ENCODE data around the gene SUSD1. TPM values are rescaled to one million over a fixed set of nuclear protein-coding genes. Genes with fewer than 3 reads are reported as not detected.

Gene SUSD1
- total and polyA plus RNA-seq, 4 donors: 1.2 to 19.0 (median 3.2) TPM

DNA sequence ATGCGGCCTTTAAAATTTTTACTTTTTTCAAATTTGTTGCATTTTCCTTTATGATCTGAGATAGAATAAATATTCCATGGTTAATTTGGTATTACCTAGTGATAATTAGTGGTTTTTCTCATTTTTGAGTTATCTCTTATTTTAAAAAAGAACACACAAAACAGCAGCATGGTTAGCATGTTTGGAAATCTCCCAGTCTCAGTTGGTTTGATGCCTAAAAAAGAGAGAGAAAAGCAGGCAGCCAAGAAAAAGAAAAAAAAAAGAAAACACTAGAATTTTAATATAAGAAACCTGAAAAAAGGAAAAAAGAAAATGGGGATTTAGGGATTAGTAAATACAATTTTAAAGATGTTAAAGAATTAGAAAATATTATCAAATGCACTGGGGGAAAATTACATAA is 15.3 kb downstream of the SUSD1 start:
- H3K9ac ChIP-seq (ENCODE audit: low read depth in 1 of 2, low read length in 2 of 2): no peak overlapping the region
- WGBS: 100% methylated on average over 1 of the region's 1 CpG
- no peak overlapping the region for H3K27ac ChIP-seq (ENCODE audit: low read depth in 1 of 2, low read length in 2 of 2)
- H3K4me3 ChIP-seq (ENCODE audit: low read depth in 1 of 3, low read length in 3 of 3): no peak overlapping the region
- DNase-seq (ENCODE audit: low spot score): no peak
- TF ChIP-seq JUND (IDR thresholded peaks at IDR 0.05): no peak
- TF ChIP-seq EGR1 (IDR thresholded peaks at IDR 0.05; ENCODE audit: low read depth in 2 of 2): no peak
- no peak for TF ChIP-seq REST (IDR thresholded peaks at IDR 0.05)
- TF ChIP-seq, protein P1, sequence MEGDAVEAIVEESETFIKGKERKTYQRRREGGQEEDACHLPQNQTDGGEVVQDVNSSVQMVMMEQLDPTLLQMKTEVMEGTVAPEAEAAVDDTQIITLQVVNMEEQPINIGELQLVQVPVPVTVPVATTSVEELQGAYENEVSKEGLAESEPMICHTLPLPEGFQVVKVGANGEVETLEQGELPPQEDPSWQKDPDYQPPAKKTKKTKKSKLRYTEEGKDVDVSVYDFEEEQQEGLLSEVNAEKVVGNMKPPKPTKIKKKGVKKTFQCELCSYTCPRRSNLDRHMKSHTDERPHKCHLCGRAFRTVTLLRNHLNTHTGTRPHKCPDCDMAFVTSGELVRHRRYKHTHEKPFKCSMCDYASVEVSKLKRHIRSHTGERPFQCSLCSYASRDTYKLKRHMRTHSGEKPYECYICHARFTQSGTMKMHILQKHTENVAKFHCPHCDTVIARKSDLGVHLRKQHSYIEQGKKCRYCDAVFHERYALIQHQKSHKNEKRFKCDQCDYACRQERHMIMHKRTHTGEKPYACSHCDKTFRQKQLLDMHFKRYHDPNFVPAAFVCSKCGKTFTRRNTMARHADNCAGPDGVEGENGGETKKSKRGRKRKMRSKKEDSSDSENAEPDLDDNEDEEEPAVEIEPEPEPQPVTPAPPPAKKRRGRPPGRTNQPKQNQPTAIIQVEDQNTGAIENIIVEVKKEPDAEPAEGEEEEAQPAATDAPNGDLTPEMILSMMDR (IDR thresholded peaks at IDR 0.05; ENCODE audit: low read depth, low read length, missing input control): no peak
- TF ChIP-seq YY1 (IDR thresholded peaks at IDR 0.05): no peak
- TF ChIP-seq NR2F2 (IDR thresholded peaks at IDR 0.05): no peak
- TF ChIP-seq, protein P2, sequence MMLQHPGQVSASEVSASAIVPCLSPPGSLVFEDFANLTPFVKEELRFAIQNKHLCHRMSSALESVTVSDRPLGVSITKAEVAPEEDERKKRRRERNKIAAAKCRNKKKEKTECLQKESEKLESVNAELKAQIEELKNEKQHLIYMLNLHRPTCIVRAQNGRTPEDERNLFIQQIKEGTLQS (IDR thresholded peaks at IDR 0.05): no peak
- TF ChIP-seq HNF4G (IDR thresholded peaks at IDR 0.05): no peak
- no peak for TF ChIP-seq TAF1 (conservative IDR thresholded peaks at IDR 0.05)
- TF ChIP-seq FOXA1 (IDR thresholded peaks at IDR 0.05): no peak
- TF ChIP-seq HNF4A (conservative IDR thresholded peaks at IDR 0.05): no peak
- no peak for TF ChIP-seq SP1 (IDR thresholded peaks at IDR 0.05)
- TF ChIP-seq RXRA (IDR thresholded peaks at IDR 0.05): no peak
- no peak for TF ChIP-seq MAX (IDR thresholded peaks at IDR 0.05)
- TF ChIP-seq FOXA2 (IDR thresholded peaks at IDR 0.05): no peak
- TF ChIP-seq GABPA (IDR thresholded peaks at IDR 0.05 in 1 of 2, conservative IDR thresholded peaks at IDR 0.05 in 1 of 2): no peak
- TF ChIP-seq RAD21 (IDR thresholded peaks at IDR 0.05): no peak
- TF ChIP-seq, protein P3, sequence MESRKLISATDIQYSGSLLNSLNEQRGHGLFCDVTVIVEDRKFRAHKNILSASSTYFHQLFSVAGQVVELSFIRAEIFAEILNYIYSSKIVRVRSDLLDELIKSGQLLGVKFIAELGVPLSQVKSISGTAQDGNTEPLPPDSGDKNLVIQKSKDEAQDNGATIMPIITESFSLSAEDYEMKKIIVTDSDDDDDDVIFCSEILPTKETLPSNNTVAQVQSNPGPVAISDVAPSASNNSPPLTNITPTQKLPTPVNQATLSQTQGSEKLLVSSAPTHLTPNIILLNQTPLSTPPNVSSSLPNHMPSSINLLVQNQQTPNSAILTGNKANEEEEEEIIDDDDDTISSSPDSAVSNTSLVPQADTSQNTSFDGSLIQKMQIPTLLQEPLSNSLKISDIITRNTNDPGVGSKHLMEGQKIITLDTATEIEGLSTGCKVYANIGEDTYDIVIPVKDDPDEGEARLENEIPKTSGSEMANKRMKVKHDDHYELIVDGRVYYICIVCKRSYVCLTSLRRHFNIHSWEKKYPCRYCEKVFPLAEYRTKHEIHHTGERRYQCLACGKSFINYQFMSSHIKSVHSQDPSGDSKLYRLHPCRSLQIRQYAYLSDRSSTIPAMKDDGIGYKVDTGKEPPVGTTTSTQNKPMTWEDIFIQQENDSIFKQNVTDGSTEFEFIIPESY (IDR thresholded peaks at IDR 0.05): no peak
- no peaks in the 10 kb centered on the region for H3K9me3 ChIP-seq (ENCODE audit: control insufficient read depth in 4 of 4, low read length in 3 of 4)
- no peaks in the 10 kb centered on the region for H3K4me1 ChIP-seq (ENCODE audit: control insufficient read depth in 4 of 4, insufficient read depth in 4 of 4, low read length in 3 of 4)
- H3K36me3 ChIP-seq (ENCODE audit: control insufficient read depth in 4 of 4, insufficient read depth in 3 of 4, low read depth in 1 of 4, low read length in 3 of 4): no peaks in the 10 kb centered on the region
- H3K27me3 ChIP-seq (ENCODE audit: control insufficient read depth in 4 of 4, insufficient read depth in 4 of 4, low read length in 3 of 4): no peaks in the 10 kb centered on the region

Measured in liver (tissue), 9 donors.